Urinary bladder (tissue), 4 donors: ENCODE data around the gene KCND3. TPM values are rescaled to one million over a fixed set of nuclear protein-coding genes. Genes with fewer than 3 reads are reported as not detected.

ENCODE experiments used
- DNase-seq: peaks from one replicate; pipeline ENCODE4 v3.0.0-alpha.2; 2015; ENCODE audit errors: extremely low spot score
- H3K27ac ChIP-seq: one replicate; pipeline ENCODE4 v1.5.1; 2013; ENCODE audit warnings: low read depth, mild to moderate bottlenecking, moderate library complexity
- H3K36me3 ChIP-seq: one replicate; pipeline ENCODE4 v1.6.1; 2013; ENCODE audit warnings: mild to moderate bottlenecking, moderate library complexity; ENCODE audit not compliant: insufficient read depth
- H3K4me1 ChIP-seq: one replicate; pipeline ENCODE4 v1.6.1; 2013; ENCODE audit warnings: mild to moderate bottlenecking, moderate library complexity; ENCODE audit not compliant: insufficient read depth
- H3K4me3 ChIP-seq: one replicate; pipeline ENCODE4 v1.5.1; 2013; ENCODE audit warnings: low read depth, low read length
- WGBS: extraction: QIAGEN DNeasy Blood & Tissue Kit; methylation state at CpG from one replicate; pipeline ENCODE4 v1.1.7; 2013; 5-methylcytosine and 5-hydroxymethylcytosine counted together
- polyA plus RNA-seq: library from polyadenylated mRNA; stranded (reverse); fragments of 200-250 nt; gene quantifications from one replicate; pipeline ENCODE4 v1.2.3, GENCODE V29; 2013
- total RNA-seq: library from RNA; depleted of rRNA; stranded (reverse); fragments of >200 nt; gene quantifications from one replicate; pipeline ENCODE4 v1.2.3, GENCODE V29; 2014
- donor health status: healthy with polysubstance abuse.
- donor health status: healthy.

KCND3 gene
- total and polyA plus RNA-seq, 2 donors, result 5.4 to 10.0 TPM

DNA sequence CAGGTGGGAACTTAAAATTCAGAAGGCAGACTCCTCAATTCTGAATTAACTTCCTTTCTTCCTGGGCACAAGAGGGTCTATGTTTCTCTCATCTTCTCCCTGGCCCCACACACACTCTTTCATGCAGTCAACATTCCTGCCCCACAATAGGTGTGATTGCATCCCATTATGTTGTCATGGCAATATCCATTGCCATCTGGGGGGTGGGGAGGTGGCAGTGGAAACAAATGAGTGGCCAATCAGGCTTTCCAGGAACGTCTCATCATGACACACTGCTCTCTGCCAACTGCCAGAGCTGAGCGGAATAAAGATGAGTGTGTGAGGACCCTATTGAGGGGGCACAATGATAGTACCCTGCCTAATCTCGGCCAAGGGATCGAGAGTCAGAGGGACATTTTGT, 80.4 kb downstream of the KCND3 start:
- H3K4me3 ChIP-seq, result no peak overlapping the region
- no peaks in the 10 kb centered on the region for H3K4me1 ChIP-seq
- H3K27ac ChIP-seq, result no peak overlapping the region
- H3K36me3 ChIP-seq, result no peaks in the 10 kb centered on the region
- 70% methylated on average over 4 of the region's 4 CpGs for WGBS
- no peak for DNase-seq

GRCh38 chr1:111908011-111908621, 81.4 kb downstream of the KCND3 start:
- H3K36me3 ChIP-seq, result no peaks in the 10 kb centered on the region
- no peaks in the 10 kb centered on the region for H3K4me1 ChIP-seq
- no peak overlapping the region for H3K4me3 ChIP-seq
- no peak for DNase-seq
- 93% methylated on average over 3 of the region's 3 CpGs for WGBS
- H3K27ac ChIP-seq, result no peak overlapping the region

DNA sequence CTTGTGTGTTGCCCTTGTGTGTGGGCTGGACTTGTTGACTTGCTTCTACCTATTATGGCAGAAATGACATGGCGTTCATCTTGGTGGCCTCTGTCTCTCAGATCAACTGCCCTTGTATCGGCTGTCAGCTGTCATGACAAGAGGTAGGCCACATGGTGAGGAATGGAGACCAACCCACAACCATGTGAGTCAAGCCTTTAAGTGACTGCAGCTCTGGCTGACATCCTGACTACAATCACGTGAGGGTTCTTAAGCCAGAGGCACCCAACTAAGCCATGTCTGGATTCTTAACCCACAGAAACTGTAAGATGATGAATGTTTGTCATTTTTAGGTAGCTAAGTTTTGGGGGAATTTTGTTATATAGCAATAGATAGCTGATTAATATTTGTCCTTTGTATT, 82.1 kb downstream of the KCND3 start:
- no peak for DNase-seq
- no peak overlapping the region for H3K4me3 ChIP-seq
- H3K27ac ChIP-seq, result no peak overlapping the region
- WGBS, result 78% methylated on average over 3 of the region's 3 CpGs
- no peaks in the 10 kb centered on the region for H3K4me1 ChIP-seq
- H3K36me3 ChIP-seq, result no peaks in the 10 kb centered on the region

GRCh38 chr1:111906816-111907215, 82.7 kb downstream of the KCND3 start:
- 43% methylated on average over 1 of the region's 1 CpG for WGBS
- Histone ChIP-seq H3K4me3 (no peak overlapping the region), H3K27ac (no peak overlapping the region), H3K36me3 (no peaks in the 10 kb centered on the region), H3K4me1 (no peaks in the 10 kb centered on the region)
- no peak for DNase-seq

DNA sequence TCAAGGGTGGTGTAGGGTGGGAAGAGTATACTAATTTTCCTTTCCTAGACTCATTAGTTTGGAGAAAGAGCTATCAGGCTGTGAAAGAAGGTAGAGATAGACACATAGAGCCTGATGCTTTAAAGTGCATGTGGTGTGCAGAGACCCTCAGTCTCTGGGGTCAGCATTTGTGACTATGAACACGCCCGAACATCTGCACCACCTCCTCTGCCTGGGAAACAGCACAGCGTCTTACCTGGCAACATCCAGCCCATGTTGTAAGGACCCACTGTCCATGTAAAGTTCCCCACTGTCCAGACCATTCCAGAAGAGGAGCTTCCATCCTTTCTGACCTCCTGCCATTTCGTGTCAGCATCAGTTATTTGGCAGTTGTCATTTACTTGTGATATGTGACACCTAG, 83.4 kb downstream of the KCND3 start:
- DNase-seq, result no peak
- Histone ChIP-seq H3K4me1 (no peaks in the 10 kb centered on the region), H3K36me3 (no peaks in the 10 kb centered on the region), H3K4me3 (no peak overlapping the region), H3K27ac (no peak overlapping the region)
- WGBS, result 89% methylated on average over 4 of the region's 4 CpGs

DNA sequence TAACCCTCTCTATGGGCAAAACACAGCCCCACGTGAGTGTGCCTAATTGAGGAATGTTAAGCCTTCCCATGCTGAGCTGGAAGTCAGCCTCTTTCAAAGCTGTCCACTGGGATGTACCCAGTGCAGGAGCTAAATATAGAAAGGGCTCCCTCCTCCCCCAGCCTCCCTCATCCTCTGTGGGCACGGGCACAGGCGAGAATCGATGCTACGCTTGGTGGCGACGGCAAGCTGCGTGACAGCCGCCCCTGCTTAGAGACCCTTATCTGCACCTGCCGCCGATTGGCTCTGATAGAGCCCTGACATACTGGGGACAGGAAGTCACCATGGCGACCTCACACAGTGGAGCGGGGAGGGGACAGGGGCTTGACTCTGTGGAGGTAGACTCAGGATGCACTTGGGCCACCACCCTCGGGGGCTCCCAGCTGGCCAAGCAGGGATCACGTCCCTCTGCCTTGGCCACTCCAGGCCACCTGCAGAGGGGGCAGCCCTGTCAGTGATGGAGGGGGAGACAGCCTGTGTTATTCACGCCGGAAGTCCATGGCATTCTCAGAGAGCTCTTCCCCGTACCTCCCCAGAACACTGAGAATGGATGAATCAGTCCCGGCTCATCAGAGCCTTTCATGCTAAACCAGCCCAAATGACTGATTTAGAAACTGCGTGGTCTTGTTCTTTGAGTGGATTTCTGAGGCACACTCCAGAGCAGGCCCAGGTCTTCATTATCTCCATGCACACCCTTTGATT, 84.8 kb downstream of the KCND3 start:
- DNase-seq, result no peak
- H3K36me3 ChIP-seq, result no peaks in the 10 kb centered on the region
- no peak overlapping the region for H3K27ac ChIP-seq
- 44% methylated on average over 20 of the region's 20 CpGs for WGBS
- no peaks in the 10 kb centered on the region for H3K4me1 ChIP-seq
- no peak overlapping the region for H3K4me3 ChIP-seq

DNA sequence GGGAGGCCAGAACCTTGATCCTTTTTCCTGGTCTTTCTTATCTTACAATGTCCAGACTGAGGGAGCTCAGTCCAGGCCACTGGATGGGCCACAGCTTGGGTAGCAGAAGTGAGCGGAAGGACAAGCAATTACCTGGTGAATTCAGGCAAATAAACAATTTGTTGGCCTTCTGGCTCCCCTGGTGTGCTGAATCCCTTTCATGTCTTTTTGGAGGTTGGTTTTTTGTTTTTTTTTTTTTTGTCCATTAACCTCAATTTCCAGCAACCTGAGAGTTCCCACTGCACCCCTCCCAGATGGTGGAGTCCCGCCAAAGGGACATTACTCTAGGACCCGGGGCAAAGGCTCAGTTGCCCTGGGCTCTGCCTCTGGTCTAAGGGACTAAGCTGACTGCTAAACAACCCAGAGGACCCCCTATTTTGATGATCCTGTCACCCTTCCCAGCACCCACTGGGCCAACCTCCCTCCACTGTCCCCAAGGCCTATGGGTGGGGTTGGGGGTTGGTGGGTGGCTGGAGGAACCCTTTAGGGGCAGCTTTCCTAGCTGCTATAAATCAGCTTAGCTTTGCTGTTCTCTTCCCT, 85.5 kb downstream of the KCND3 start:
- no peaks in the 10 kb centered on the region for H3K36me3 ChIP-seq
- no peak overlapping the region for H3K27ac ChIP-seq
- DNase-seq, result no peak
- 82% methylated on average over 3 of the region's 3 CpGs for WGBS
- H3K4me3 ChIP-seq, result no peak overlapping the region
- H3K4me1 ChIP-seq, result no peaks in the 10 kb centered on the region

- Histone ChIP-seq H3K4me1 (no peaks in the 10 kb centered on the region), H3K27ac (no peak overlapping the region), H3K36me3 (no peaks in the 10 kb centered on the region), H3K4me3 (no peak overlapping the region)
- WGBS, result 73% methylated on average over 4 of the region's 4 CpGs
- DNase-seq, result no peak
Measured at GRCh38 chr1:111903148-111903870, 86.2 kb downstream of the KCND3 start.

DNA sequence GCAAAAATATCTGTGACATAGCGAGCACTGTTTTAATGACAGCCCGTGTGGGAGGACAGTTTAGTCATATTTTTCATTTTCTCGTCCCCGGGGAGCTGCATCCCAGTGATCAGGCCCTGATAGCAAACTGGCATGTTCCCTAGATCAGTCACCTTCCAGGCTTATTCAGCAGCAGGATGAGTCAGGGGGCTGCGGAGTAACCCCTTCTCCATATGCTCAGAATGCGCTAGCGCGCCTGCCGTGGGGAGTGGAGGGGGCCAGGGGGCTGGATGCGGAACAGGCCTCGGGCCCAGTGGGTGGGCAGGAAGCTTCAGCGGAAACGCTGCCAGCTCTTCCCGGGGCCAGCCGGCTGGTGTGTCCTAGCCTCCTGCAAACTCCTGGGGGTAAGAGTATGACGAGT, 94.0 kb downstream of the KCND3 start:
- Histone ChIP-seq H3K36me3 (no peaks in the 10 kb centered on the region), H3K27ac (no peak overlapping the region), H3K4me3 (no peak overlapping the region), H3K4me1 (no peaks in the 10 kb centered on the region)
- DNase-seq, result no peak
- WGBS, result 50% methylated on average over 16 of the region's 16 CpGs

DNA sequence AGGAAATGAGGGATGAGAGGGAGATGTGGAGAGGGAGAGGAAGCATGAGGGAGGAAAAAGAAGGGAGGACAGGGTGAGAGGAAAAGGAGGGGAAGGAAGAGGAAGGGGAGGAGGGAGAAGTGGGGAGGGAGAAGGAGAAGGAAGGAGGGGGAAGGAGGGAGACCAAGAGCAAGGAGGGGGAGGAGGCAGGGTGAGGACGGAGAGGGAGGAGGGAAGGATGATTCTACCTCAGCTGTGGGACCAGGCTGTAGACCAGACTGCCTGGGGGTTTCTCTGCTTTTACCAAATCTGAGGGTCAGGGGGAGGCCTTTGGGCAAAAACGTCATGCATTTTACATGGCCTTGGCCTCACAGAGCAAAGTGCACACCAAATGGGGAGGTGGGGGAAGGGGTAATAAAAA, 94.5 kb downstream of the KCND3 start:
- H3K27ac ChIP-seq, result no peak overlapping the region
- no peaks in the 10 kb centered on the region for H3K36me3 ChIP-seq
- DNase-seq, result no peak
- H3K4me3 ChIP-seq, result no peak overlapping the region
- H3K4me1 ChIP-seq, result no peaks in the 10 kb centered on the region
- 52% methylated on average over 2 of the region's 2 CpGs for WGBS

GRCh38 chr1:111894497-111894896, 95.0 kb downstream of the KCND3 start:
- DNase-seq, result no peak
- H3K4me3 ChIP-seq, result no peak overlapping the region
- H3K4me1 ChIP-seq, result no peaks in the 10 kb centered on the region
- H3K36me3 ChIP-seq, result no peaks in the 10 kb centered on the region
- H3K27ac ChIP-seq, result no peak overlapping the region
- WGBS, result 79% methylated on average over 6 of the region's 6 CpGs

DNA sequence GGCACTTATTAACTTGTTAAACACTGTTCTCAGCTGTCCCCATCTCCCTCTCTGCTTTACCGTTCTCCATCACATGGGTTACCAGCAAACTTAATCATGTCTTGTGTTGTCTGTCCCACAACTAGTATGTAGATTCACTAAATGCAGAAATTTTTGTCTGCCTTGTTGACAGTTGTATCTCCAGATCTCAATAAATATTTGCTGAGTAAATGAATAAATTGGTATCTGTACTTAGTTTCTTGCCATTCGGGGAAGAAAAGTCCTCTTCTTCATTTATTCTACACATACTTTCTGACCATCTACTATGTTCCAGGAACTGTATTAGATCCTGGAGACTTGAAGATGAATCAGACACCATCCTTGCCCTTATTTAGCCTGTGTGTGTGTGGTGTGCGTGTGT, 97.9 kb downstream of the KCND3 start:
- WGBS, result 67% methylated on average over 3 of the region's 3 CpGs
- no peaks in the 10 kb centered on the region for H3K4me1 ChIP-seq
- no peak overlapping the region for H3K27ac ChIP-seq
- DNase-seq, result no peak
- H3K36me3 ChIP-seq, result no peaks in the 10 kb centered on the region
- no peak overlapping the region for H3K4me3 ChIP-seq

GRCh38 chr1:111888740-111889376, 100.6 kb downstream of the KCND3 start:
- Histone ChIP-seq H3K36me3 (no peaks in the 10 kb centered on the region), H3K27ac (no peak overlapping the region), H3K4me1 (no peaks in the 10 kb centered on the region), H3K4me3 (no peak overlapping the region)
- 69% methylated on average over 8 of the region's 8 CpGs for WGBS
- DNase-seq, result no peak
